ENCODE measurements around the gene TTC23.

TTC23 gene

DNA sequence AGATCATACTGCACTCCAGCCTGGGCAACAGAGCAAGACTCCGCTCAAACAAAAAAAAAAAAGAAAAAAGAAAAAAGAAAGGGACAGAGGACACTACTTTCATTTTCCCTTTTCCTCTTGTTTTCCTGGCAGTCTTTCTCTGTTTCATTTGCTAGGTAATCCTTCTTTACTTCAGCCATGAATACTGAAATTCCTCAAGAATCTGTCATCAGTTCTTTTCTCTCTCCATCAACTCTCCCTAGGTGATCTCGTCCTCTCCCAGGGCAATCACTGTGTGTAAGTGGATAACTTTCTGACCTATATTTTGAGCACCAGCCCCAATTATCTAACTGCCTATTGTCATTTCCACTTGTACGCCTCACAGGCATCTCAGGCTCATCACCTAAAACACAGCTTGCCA, 51.5 kb downstream of the TTC23 start:
- TF ChIP-seq GATA2 (IDR thresholded peaks at IDR 0.05; ENCODE audit: low read depth, low read length) (no peak), GATA3 (IDR thresholded peaks at IDR 0.05; ENCODE audit: low read depth, low read length) (no peak)

DNA sequence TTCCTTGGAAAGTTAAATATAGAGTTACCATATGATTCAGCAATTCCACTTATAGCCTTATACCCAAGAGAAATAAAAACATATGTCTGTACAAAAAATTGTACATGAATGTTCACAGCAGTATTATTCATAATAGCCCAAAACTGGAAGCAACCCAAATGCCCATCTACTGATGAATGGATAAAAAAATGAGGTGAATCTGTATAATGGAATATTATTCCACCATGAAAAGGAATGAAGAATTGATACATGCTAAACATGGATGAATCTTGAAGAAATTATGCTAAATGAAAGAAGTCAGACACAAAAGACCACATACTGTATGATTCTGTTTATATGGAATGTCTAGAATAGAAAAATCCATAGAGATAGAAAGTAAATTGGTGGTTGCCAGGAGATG, 61.4 kb downstream of the TTC23 start:
- no peak for TF ChIP-seq GATA3 (IDR thresholded peaks at IDR 0.05; ENCODE audit: low read depth, low read length)
- no peak for TF ChIP-seq GATA2 (IDR thresholded peaks at IDR 0.05; ENCODE audit: low read depth, low read length)

DNA sequence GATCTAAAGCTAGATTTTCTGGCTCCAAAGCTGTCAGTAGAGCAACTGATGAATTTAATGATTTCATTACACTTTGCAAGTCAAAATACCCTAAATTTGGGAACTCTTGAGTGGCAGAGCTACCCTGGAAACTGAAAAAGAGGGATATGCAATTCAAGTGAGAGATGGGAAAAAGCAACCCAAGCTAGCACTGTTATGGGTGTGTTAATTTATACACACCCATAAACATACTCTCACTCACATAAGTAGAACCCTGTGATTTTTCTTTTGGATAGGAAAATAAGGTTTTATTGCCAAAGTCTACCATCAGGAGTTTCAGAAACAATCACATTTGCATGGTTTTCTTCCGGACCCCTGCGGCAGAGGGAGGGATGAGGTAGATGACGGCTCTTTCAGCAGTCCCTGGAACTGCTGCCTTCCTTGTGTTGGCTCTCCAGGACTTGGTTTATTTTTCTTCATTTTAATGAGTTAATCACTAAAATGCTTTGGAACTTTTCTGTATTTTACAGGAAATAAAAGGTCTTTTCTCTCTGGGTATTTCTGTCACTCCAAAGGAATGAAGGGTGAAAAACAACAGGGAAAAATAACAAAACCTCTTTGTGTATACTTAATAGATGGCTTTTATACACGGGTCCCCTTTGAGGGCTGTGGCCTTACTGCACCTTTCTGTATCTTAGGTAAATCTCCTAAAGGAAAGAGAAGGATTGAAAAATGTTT, 63.8 kb downstream of the TTC23 start:
- TF ChIP-seq GATA2 (IDR thresholded peaks at IDR 0.05; ENCODE audit: low read depth, low read length), result no peak
- no peak for TF ChIP-seq GATA3 (IDR thresholded peaks at IDR 0.05; ENCODE audit: low read depth, low read length)

DNA sequence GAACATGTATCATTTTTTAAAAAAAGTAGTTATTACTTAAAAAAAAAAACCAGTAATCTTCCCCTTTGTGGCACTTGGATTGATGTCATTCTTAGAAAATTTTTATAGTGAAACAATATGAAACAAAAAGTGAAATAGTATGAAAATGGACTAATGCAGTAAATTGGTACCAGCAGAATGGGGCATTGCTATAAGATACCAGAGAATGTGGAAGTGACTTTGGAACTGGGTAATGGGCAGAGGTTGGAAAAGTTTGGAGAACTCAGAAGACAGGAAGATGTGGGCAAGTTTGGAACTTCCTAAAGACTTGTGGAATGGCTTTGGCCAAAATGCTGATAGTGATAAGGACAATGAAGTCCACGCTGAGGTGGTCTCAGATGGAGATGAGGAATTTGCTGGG, 66.6 kb downstream of the TTC23 start:
- TF ChIP-seq GATA2 (IDR thresholded peaks at IDR 0.05; ENCODE audit: low read depth, low read length) (no peak), GATA3 (IDR thresholded peaks at IDR 0.05; ENCODE audit: low read depth, low read length) (no peak)

DNA sequence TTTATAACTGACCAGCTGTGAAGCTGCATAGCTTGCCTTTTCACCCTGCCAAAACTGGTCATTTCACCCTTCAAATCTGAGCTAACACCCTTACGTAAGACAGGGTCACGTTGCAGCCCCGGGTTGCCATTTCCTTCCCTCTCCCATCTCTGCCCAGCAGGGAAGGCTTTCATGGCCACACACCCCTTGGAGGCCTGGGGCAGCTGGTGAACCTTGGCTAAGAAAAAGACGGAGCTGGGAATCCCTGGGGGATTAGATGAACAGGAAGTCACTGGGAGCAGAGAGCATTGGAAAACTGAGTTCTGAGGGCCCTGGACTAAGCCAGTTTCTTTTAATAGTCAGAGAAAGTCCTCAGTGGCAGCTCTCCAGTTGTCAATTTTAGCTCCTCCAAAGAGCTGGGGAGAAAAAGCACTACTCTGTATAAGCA, 67.8 kb downstream of the TTC23 start:
- no peak for TF ChIP-seq GATA2 (IDR thresholded peaks at IDR 0.05; ENCODE audit: low read depth, low read length)
- TF ChIP-seq GATA3 (IDR thresholded peaks at IDR 0.05; ENCODE audit: low read depth, low read length), result no peak

DNA sequence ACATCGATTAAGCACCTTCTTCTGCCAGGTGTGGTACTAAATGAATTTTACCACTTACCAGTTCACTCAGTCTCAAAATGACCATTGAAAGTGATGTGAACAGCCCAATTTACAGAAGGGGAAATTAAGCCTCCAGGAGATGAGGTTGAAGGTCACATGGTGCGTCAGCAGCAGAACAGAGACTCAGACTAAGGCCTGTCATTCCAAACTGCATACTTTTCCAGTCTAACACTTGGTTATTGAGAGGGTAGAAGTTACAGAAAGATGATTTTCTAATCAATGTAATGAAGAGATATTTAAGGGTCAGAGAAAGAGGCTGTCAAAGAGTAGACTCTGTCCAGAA, 68.4 kb downstream of the TTC23 start:
- TF ChIP-seq GATA2 (IDR thresholded peaks at IDR 0.05; ENCODE audit: low read depth, low read length) (no peak), GATA3 (IDR thresholded peaks at IDR 0.05; ENCODE audit: low read depth, low read length) (no peak)

DNA sequence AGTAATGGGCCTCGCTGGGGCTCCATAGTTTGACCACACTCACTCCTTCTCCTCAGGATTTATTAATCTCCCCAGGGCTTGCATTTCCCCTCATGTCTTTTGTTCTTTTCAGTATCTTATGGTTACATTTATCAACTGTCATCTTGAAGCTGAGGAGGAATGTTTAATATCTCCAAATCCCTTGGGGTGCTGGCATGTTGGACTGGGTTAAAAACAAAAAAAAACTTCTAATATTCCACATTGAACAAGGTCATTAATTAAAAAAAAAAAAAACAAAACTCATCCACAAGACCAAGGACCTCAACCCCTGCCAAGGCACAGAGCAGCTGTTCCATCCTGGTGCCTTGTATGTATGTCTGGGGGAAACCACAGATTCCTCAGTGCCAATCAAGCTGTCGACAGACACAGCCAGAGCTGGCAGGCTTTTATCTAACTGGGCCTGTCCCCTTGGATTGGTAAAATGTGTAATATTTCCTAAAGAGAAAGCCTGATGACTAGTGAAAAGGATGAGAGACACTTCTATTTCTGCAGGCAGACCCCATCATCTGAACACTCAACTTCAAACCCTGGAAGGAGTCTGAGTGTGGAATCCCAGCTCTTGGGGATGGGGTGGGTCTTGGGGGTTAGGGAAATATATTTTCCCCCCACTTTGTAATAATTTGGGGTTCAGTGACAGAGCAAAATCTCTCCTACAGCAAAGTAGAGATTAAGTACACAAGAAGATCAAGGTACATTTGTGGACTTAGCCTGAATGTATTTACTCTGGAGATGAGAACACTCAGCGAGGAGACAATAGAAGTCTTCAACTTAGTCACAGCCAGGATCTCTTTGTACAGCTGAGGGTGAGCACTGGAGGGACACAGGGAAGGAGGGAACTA, 69.1 kb downstream of the TTC23 start:
- no peak for TF ChIP-seq GATA3 (IDR thresholded peaks at IDR 0.05; ENCODE audit: low read depth, low read length)
- TF ChIP-seq GATA2 (IDR thresholded peaks at IDR 0.05; ENCODE audit: low read depth, low read length), result no peak

DNA sequence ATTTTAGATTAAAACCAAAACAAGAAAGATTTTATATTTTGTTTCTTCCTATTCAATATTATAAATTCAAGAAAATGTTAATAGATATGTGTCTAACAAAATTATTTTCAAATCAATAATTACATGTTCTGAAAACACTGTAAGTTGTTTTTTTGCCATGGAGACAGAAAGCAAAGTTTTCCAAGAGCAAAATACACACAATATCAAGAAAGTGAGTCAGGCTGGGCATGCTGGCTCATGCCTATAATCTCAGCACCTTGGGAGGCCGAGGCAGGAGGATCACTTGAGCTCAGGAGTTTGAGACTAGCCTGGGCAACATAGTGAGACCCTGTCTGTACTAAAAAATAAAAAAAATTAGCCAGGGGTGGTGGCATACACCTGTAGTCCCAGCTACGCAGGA, 71.7 kb downstream of the TTC23 start:
- TF ChIP-seq GATA3 (IDR thresholded peaks at IDR 0.05; ENCODE audit: low read depth, low read length) (no peak), GATA2 (IDR thresholded peaks at IDR 0.05; ENCODE audit: low read depth, low read length) (no peak)

DNA sequence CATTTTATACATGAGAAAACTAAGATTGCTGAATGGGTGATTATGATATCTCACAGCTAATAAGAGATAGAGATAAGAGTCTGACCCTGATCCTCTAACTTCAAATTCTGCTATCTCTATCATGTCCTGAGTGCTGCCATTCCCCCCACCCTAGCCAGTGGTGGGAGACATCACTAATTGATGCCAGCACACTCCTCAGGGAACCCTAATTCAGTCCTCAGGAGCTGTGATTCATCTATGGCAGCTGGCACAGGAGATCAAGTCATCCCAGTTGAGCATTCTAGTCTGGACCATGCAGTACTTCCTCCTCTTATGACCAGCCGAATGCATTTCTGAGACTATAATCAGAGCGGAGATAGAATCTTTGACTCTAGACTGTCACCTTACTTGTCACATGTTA, 72.6 kb downstream of the TTC23 start:
- TF ChIP-seq GATA3 (IDR thresholded peaks at IDR 0.05; ENCODE audit: low read depth, low read length) (no peak), GATA2 (IDR thresholded peaks at IDR 0.05; ENCODE audit: low read depth, low read length) (0 out of 2 replicates have a peak, but pooled peaks have one; percentile 16)

DNA sequence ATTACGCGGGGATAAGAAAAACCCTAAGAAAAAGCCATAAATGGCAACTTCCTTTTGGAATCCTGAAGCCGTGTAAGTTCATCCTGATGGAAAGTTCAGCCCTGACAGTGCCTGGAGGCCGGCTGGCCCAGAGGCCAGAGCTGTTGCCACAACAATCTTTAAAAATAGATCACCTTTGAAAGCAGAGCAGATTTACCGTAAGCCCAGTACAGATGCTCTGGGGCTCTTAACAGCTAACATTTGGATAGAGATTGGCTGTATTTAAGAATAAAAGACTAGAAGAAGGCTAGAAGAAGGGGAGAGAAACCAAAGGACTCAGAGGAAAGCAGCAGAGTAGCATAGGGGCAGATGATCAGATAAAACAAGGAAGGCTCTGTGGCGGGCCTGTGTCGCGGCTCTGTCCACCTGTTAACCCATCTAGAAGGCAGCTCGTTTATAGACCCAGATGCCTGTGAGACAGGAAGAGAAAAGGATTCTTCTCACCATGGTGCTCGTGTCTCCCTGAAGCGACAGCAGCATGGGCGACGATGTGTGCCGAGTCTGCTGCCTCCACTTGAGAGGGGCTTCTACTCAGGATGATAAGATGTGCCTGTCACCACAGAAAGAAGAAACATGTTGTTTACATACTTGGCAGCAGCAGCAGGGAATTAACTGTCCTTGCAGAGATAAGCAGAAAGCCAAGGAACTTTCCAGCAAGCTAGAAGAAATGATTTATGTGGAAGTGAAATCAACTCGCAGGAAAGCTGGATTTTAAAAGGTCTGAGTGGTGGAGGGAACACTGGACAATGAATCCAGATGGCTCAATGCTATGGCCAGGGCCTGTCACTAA, 74.6 kb downstream of the TTC23 start:
- TF ChIP-seq GATA2 (IDR thresholded peaks at IDR 0.05; ENCODE audit: low read depth, low read length), result no peak
- no peak for TF ChIP-seq GATA3 (IDR thresholded peaks at IDR 0.05; ENCODE audit: low read depth, low read length)

DNA sequence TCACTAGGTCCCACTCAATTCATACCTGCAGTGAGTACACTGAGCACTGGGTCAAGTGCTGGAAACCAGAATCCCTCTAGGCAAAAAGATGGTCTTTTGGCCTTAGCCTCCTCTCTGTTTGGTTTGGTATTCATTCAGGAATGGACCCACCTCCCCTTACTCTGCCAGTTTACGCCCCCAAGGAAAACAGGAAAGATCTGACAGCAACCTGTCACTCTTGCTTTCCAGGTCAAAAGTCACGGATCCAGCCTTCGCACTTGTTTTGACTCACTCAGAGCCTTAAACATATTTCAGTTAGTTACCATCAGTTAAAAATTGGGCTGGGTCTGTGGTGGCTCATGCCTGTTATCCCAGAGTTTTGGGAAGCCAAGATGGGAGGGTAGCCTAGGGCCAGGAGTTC, 76.4 kb downstream of the TTC23 start:
- TF ChIP-seq GATA2 (IDR thresholded peaks at IDR 0.05; ENCODE audit: low read depth, low read length) (no peak), GATA3 (IDR thresholded peaks at IDR 0.05; ENCODE audit: low read depth, low read length) (no peak)

DNA sequence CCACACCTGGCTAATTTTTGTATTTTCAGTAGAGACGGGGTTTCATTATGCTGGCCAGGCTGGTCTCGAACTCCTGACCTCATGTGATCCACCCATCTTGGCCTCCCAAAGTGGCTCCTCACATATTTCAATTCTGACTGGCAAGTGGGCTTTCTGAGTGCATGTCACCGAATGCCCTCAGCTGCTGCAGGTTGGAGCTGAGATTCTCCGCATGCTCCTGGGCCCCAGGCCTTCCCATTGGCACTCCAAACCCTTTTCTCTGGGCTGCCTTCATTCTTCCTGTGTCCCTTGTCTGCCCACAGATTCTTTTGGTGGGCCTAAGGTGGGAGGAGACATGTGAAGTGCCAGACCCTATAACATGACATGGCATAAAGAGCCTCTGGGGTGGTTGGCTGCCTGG, 77.2 kb downstream of the TTC23 start:
- TF ChIP-seq GATA2 (IDR thresholded peaks at IDR 0.05; ENCODE audit: low read depth, low read length) (no peak), GATA3 (IDR thresholded peaks at IDR 0.05; ENCODE audit: low read depth, low read length) (no peak)

DNA sequence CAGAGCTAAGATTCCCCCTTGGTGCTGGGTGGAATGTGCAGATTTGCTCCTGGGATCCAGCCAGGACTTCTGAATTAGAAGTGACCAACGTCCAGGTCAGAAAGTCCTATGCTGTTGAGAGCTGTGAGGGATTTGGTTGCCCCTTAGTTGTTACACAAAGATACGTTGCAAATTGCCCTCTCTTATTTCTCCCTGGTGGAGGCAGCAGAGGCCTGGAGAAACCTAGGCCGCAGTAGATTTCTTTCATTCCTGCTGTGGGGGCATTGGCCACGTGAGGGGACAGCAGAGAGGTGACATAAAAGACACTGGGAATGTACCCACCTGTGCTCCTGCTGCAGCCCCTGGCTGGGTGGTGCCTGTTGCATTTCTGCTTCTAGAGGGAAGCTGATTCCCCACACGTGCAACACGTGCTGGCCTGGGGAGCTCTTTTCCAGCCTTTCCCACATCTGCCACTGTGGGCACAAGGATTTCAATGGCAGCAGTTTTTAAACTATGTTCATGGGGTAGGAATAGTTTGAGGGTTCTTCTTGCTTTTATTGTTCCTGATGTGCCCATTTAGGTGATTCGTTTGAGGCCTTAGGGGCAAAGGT, 78.8 kb downstream of the TTC23 start:
- TF ChIP-seq GATA2 (IDR thresholded peaks at IDR 0.05; ENCODE audit: low read depth, low read length) (no peak), GATA3 (IDR thresholded peaks at IDR 0.05; ENCODE audit: low read depth, low read length) (no peak)

DNA sequence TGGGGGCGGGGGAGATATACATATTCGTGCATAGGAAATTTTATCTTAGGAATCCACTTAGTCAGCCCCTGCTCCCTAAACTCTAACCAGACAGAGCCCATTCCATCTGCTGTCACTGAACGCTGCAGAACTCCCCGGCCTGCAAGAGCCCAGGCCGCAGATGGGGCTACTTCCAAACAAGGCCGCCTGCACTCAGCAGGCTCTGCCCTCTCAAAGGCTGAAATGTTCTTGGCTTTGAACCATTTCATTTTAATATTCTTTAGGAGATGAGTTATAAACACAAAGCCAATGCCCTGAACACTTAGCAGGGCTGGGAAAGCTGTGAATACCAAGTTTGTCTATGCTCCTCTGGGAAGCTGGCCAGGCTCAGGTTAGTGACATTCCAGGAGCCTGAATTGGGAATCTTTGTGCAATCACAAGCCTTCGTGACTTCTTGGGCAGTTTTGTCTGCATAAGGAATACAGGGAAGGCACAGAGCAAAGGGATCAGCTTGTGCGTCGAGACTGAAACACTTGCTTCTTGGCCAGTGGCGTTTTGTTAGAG, 79.5 kb downstream of the TTC23 start:
- TF ChIP-seq GATA2 (IDR thresholded peaks at IDR 0.05; ENCODE audit: low read depth, low read length) (no peak), GATA3 (IDR thresholded peaks at IDR 0.05; ENCODE audit: low read depth, low read length) (no peak)

Data from SH-SY5Y (cell line).